H9 (cell line): Measurements from ENCODE around the gene ALG14. TPM values are rescaled to one million over a fixed set of nuclear protein-coding genes. Genes with fewer than 3 reads are reported as not detected.

Source experiments
- DNase-seq: peaks from one replicate; pipeline ENCODE4 v3.0.0-alpha.2; 2017
- H2AFZ ChIP-seq: one replicate; pipeline ENCODE4 v1.6.1; 2013; ENCODE audit warnings: mild to moderate bottlenecking, low read length, control low read depth, moderate library complexity
- H2AK5ac ChIP-seq: 2 replicates; pipeline ENCODE4 v1.6.1; 2013; ENCODE audit warnings: low read length, control low read depth, mixed read lengths; ENCODE audit not compliant: insufficient read length
- H2BK120ac ChIP-seq: one replicate; pipeline ENCODE4 v1.6.1; 2013; ENCODE audit warnings: low read depth, mild to moderate bottlenecking, low read length, control low read depth, inconsistent platforms; ENCODE audit not compliant: poor library complexity, severe bottlenecking
- H2BK12ac ChIP-seq: 2 replicates; pipeline ENCODE4 v1.6.1; 2013; ENCODE audit warnings: low read length, control low read depth, mixed read lengths, low read depth; ENCODE audit not compliant: insufficient read length
- H2BK15ac ChIP-seq: 2 replicates; pipeline ENCODE4 v1.6.1; 2013; ENCODE audit warnings: low read depth, low read length, control low read depth
- H2BK20ac ChIP-seq: one replicate; pipeline ENCODE4 v1.6.1; 2013; ENCODE audit warnings: low read depth, mild to moderate bottlenecking, low read length, control low read depth, inconsistent platforms; ENCODE audit not compliant: poor library complexity, severe bottlenecking
- H2BK5ac ChIP-seq: 2 replicates; pipeline ENCODE4 v1.6.1; 2013; ENCODE audit warnings: low read length, control low read depth, mixed read lengths; ENCODE audit not compliant: insufficient read length
- H3K14ac ChIP-seq: 2 replicates; pipeline ENCODE4 v1.6.1; 2013; ENCODE audit warnings: low read length, control low read depth; ENCODE audit not compliant: insufficient read depth
- H3K18ac ChIP-seq: 2 replicates; pipeline ENCODE4 v1.6.1; 2013; ENCODE audit warnings: low read depth, mild to moderate bottlenecking, mixed read lengths, low read length, control low read depth; ENCODE audit not compliant: insufficient read length
- H3K23ac ChIP-seq: 2 replicates; pipeline ENCODE4 v1.6.1; 2013; ENCODE audit warnings: low read length, control low read depth, mixed read lengths, low read depth; ENCODE audit not compliant: insufficient read length
- H3K23me2 ChIP-seq: 2 replicates; pipeline ENCODE4 v1.6.1; 2013; ENCODE audit warnings: low read depth, mild to moderate bottlenecking, mixed read lengths, low read length, control low read depth; ENCODE audit not compliant: insufficient read length, poor library complexity, severe bottlenecking
- H3K27ac ChIP-seq: 2 replicates; pipeline ENCODE4 v1.5.1; 2013; ENCODE audit warnings: low read length, control low read depth, mixed read lengths, low read depth; ENCODE audit not compliant: insufficient read length
- H3K27me3 ChIP-seq: 2 replicates; pipeline ENCODE4 v1.6.1; 2013; ENCODE audit warnings: low read length, control low read depth, inconsistent platforms; ENCODE audit not compliant: insufficient read depth
- H3K4ac ChIP-seq: 2 replicates; pipeline ENCODE4 v1.6.1; 2013; ENCODE audit warnings: low read depth, mild to moderate bottlenecking, control low read depth, inconsistent platforms, low read length, moderate library complexity
- H3K4me1 ChIP-seq: 2 replicates; pipeline ENCODE4 v1.6.1; 2013; ENCODE audit warnings: low read length, control low read depth, inconsistent platforms; ENCODE audit not compliant: insufficient read depth
- H3K4me2 ChIP-seq: 2 replicates; pipeline ENCODE4 v1.6.1; 2013; ENCODE audit warnings: low read length, control low read depth, mixed read lengths; ENCODE audit not compliant: insufficient read length, insufficient read depth
- H3K56ac ChIP-seq: 2 replicates; pipeline ENCODE4 v1.6.1; 2013; ENCODE audit warnings: low read depth, mild to moderate bottlenecking, mixed read lengths, low read length, control low read depth; ENCODE audit not compliant: insufficient read length
- H3K79me1 ChIP-seq: 2 replicates; pipeline ENCODE4 v1.6.1; 2013; ENCODE audit warnings: low read depth, mild to moderate bottlenecking, moderate library complexity, low read length, control low read depth, inconsistent platforms; ENCODE audit not compliant: insufficient read depth, poor library complexity, severe bottlenecking
- H3K79me2 ChIP-seq: 2 replicates; pipeline ENCODE4 v1.6.1; 2013; ENCODE audit warnings: low read length, control low read depth, inconsistent platforms; ENCODE audit not compliant: insufficient read depth
- H3K9ac ChIP-seq: 2 replicates; pipeline ENCODE4 v1.6.1; 2013; ENCODE audit warnings: low read length, control low read depth, mixed read lengths; ENCODE audit not compliant: insufficient read length; ENCODE audit errors: extremely low read depth
- H3K9me3 ChIP-seq: one replicate; pipeline ENCODE4 v1.6.1; 2013; ENCODE audit warnings: low read depth, low read length, inconsistent platforms; ENCODE audit not compliant: control insufficient read depth
- H3T11ph ChIP-seq: one replicate; pipeline ENCODE4 v1.6.1; 2013; ENCODE audit warnings: mild to moderate bottlenecking, low read length, control low read depth, inconsistent platforms
- H4K20me1 ChIP-seq: one replicate; pipeline ENCODE4 v1.6.1; 2013; ENCODE audit not compliant: control insufficient read depth, insufficient read length, insufficient read depth
- H4K5ac ChIP-seq: 2 replicates; pipeline ENCODE4 v1.6.1; 2013; ENCODE audit warnings: low read depth, mild to moderate bottlenecking, mixed read lengths, low read length, control low read depth; ENCODE audit not compliant: insufficient read length
- H4K8ac ChIP-seq: replicated peaks from 2 replicates; pipeline ENCODE4 v1.6.1; 2013; ENCODE audit warnings: low read length, control low read depth, mixed read lengths, low read depth; ENCODE audit not compliant: insufficient read length
- H4K91ac ChIP-seq: 2 replicates; pipeline ENCODE4 v1.6.1; 2013; ENCODE audit warnings: low read depth, mild to moderate bottlenecking, moderate library complexity, mixed read lengths, low read length, control low read depth; ENCODE audit not compliant: insufficient read length
- H3K27ac Mint-ChIP-seq, 3 experiments: 2 replicates in 2 of 3; 3 replicates in 1 of 3; pipeline ENCODE4 v1.8.0; 2020 to 2021; ENCODE audit warnings: mixed read lengths in 3 of 3, mild to moderate bottlenecking in 1 of 3, moderate library complexity in 1 of 3
- H3K27me3 Mint-ChIP-seq: 2 replicates; pipeline ENCODE4 v1.8.0; 2021; ENCODE audit warnings: low read depth, mild to moderate bottlenecking, moderate library complexity, mixed read lengths
- H3K36me3 Mint-ChIP-seq, 3 experiments: 2 replicates in 2 of 3; 3 replicates in 1 of 3; pipeline ENCODE4 v1.8.0; 2020 to 2021; ENCODE audit warnings: low read depth in 3 of 3, mixed read lengths in 3 of 3; ENCODE audit not compliant: insufficient read depth in 1 of 3
- H3K4me1 Mint-ChIP-seq, 2 experiments: 2 replicates each; pipeline ENCODE4 v1.8.0; 2020; ENCODE audit warnings: mixed read lengths in 2 of 2
- H3K4me3 Mint-ChIP-seq, 2 experiments: 2 replicates in 1 of 2; 3 replicates in 1 of 2; pipeline ENCODE4 v1.8.0; 2020 to 2021; ENCODE audit warnings: mild to moderate bottlenecking in 2 of 2, mixed read lengths in 2 of 2, moderate library complexity in 1 of 2
- H3K9me3 Mint-ChIP-seq, 2 experiments: 2 replicates in 1 of 2; 3 replicates in 1 of 2; pipeline ENCODE4 v1.8.0; 2020; ENCODE audit warnings: mild to moderate bottlenecking in 2 of 2, mixed read lengths in 2 of 2, moderate library complexity in 1 of 2
- CTCF ChIP-seq: fragments of 200-600 bp; sonication (generic); conservative IDR thresholded peaks from 3 replicates; pipeline ENCODE4 v1.8.0; 2021; ENCODE audit warnings: antibody characterized with exemption, mild to moderate bottlenecking
- WGBS: extraction: QIAGEN DNeasy Blood & Tissue Kit; methylation state at CpG from one replicate; pipeline ENCODE4 v1.1.7; 2013; ENCODE audit warnings: missing lambda C conversion rate, low lambda C conversion rate, mixed read lengths; ENCODE audit not compliant: insufficient read length; ENCODE audit errors: extremely low coverage; 5-methylcytosine and 5-hydroxymethylcytosine counted together
- total RNA-seq: library from RNA; stranded (reverse); gene quantifications from 2 replicates; pipeline ENCODE4 v1.2.1, GENCODE V29; 2021

ALG14 gene
- total RNA-seq, 1 experiment from 2014 or later: 2.5 TPM

- Histone ChIP-seq H3K79me1 (no peaks in the 10 kb centered on the region), H2BK5ac (no peak overlapping the region), H3K27me3 (no peaks in the 10 kb centered on the region), H3K18ac (no peak overlapping the region), H3K9me3 (no peaks in the 10 kb centered on the region), H3K4ac (no peak overlapping the region), H2BK20ac (no peak overlapping the region), H4K20me1 (no peaks in the 10 kb centered on the region), H4K8ac (no peak overlapping the region), H4K5ac (no peak overlapping the region), H3K23ac (no peak overlapping the region), H2BK12ac (no peak overlapping the region), H3K14ac (no peak overlapping the region), H2BK120ac (no peak overlapping the region), H4K91ac (no peak overlapping the region), H3K23me2 (no peaks in the 10 kb centered on the region), H3K4me2 (no peak overlapping the region), H2AFZ (no peak overlapping the region), H3K27ac (no peak overlapping the region), H3K56ac (no peak overlapping the region), H3T11ph (no peak overlapping the region), H3K9ac (no peak overlapping the region), H2BK15ac (no peak overlapping the region), H3K4me1 (peaks cover 8% of the 10 kb centered on the region; the same call in 1 of the 2 replicates), H3K79me2 (no peaks in the 10 kb centered on the region), H2AK5ac (no peak overlapping the region)
- Mint-ChIP-seq H3K4me1 (peaks cover 19 to 23% of the 10 kb centered on the region in 2 experiments), H3K27me3 (no peaks in the 10 kb centered on the region; the same call in 1 of the 2 replicates), H3K36me3 (peaks cover 0 to 11% (median 0%) of the 10 kb centered on the region in 3 experiments; a peak in 3 of 7 replicates), H3K4me3 (no peak overlapping the region), H3K9me3 (peaks cover 2 to 11% of the 10 kb centered on the region in 2 experiments; a peak in 4 of 5 replicates), H3K27ac (no peak overlapping the region)
- no peak for TF ChIP-seq CTCF
- no peak for DNase-seq
- WGBS: no CpG with 5 or more reads among the region's 1 CpG
Observed at GRCh38 chr1:95088303-95088702, 15.6 kb upstream of the ALG14 start.
